Activated CD4-positive, alpha-beta T cell treated with anti-CD3 and anti-CD28 coated beads for 48 hours (primary cell): ENCODE measurements around the gene SLC26A4.

ENCODE experiments used
- DNase-seq: peaks from one replicate; pipeline ENCODE4 v3.0.0-alpha.2; 2020

Gene SLC26A4

GRCh38 chr7:107697321-107698049, 36.9 kb downstream of the SLC26A4 start:
- no peak for DNase-seq

- DNase-seq = no peak
Observed at GRCh38 chr7:107700570-107700969, 39.9 kb downstream of the SLC26A4 start.

GRCh38 chr7:107701191-107701590, 40.6 kb downstream of the SLC26A4 start:
- no peak for DNase-seq

- no peak for DNase-seq
Observed at GRCh38 chr7:107703219-107703618, 42.6 kb downstream of the SLC26A4 start.

- no peak for DNase-seq
Observed at GRCh38 chr7:107703872-107704271, 43.2 kb downstream of the SLC26A4 start.

- DNase-seq = no peak
Observed at GRCh38 chr7:107708956-107709355, 48.3 kb downstream of the SLC26A4 start.

GRCh38 chr7:107711301-107711700, 50.7 kb downstream of the SLC26A4 start:
- DNase-seq = no peak

GRCh38 chr7:107712025-107712424, 51.4 kb downstream of the SLC26A4 start:
- DNase-seq = no peak

- no peak for DNase-seq
Observed at GRCh38 chr7:107712896-107713295, 52.3 kb downstream of the SLC26A4 start.

- DNase-seq = no peak
Observed at GRCh38 chr7:107715531-107715930, 54.9 kb downstream of the SLC26A4 start.

- DNase-seq = no peak
Observed at GRCh38 chr7:107718456-107719193, 58.0 kb downstream of the SLC26A4 start.

GRCh38 chr7:107721286-107721685, 60.7 kb downstream of the SLC26A4 start:
- DNase-seq = no peak

- no peak for DNase-seq
Observed at GRCh38 chr7:107723255-107723654, 62.6 kb downstream of the SLC26A4 start.

GRCh38 chr7:107725138-107725740, 64.6 kb downstream of the SLC26A4 start:
- DNase-seq = peak; percentile 58

- DNase-seq = no peak
Observed at GRCh38 chr7:107726356-107727130, 65.9 kb downstream of the SLC26A4 start.

GRCh38 chr7:107728276-107728675, 67.6 kb downstream of the SLC26A4 start:
- no peak for DNase-seq

- no peak for DNase-seq
Observed at GRCh38 chr7:107742678-107743566, 82.3 kb downstream of the SLC26A4 start.

GRCh38 chr7:107743567-107744344, 83.1 kb downstream of the SLC26A4 start, which contains the start of gene CBLL1:
CBLL1 (plus strand) TSS chr7:107744142; CDS start chr7:107744164, 22 bp downstream.
- DNase-seq = peak; percentile 99

- no peak for DNase-seq
Observed at GRCh38 chr7:107744345-107744750, 83.7 kb downstream of the SLC26A4 start.

- DNase-seq = no peak
Observed at GRCh38 chr7:107746006-107746405, 85.4 kb downstream of the SLC26A4 start.

GRCh38 chr7:107751113-107751512, 90.5 kb downstream of the SLC26A4 start:
- no peak for DNase-seq
